ENCODE results near the gene RABL2A.
"Not testable (repeated sequence)": the region's sequence is repeated elsewhere in the genome, so short reads cannot be mapped to it uniquely, and the experiment has no call there.

Gene RABL2A

GRCh38 chr2:113690871-113691270 is 63.8 kb downstream of the RABL2A start:
- not testable (repeated sequence) for DNase-seq

Measured in CD4-positive, alpha-beta T cell treated with Interleukin-4 for 4 hours (primary cell).